ENCODE data around the gene RAPGEF4.

DNA sequence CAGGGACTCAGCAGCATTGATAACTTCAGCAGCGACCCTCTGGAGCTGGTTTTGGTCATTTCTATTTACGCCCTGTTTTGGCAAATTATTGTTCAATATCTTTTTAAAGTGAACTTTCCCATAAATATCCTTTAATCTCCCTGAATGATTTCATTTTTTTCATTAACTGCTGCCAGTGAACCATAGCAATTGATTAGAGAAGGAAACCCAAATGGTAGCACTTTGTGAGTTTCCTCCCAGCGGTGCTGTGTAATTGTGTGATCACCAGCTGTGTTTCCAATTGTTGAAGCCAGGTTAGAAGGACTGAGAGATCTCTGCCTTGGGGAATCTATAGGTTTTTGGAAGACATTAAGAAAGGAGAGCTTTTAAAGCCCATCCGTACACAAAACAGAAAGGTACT, 356.3 kb downstream of the RAPGEF4 start:
- TF ChIP-seq GATA2 (IDR thresholded peaks at IDR 0.05; ENCODE audit: low read depth, low read length) (no peak), GATA3 (IDR thresholded peaks at IDR 0.05; ENCODE audit: low read depth, low read length) (no peak)
